Tibial nerve (tissue), 4 donors: ENCODE data around the gene TMEM218. TPM values are rescaled to one million over a fixed set of nuclear protein-coding genes. Genes with fewer than 3 reads are reported as not detected.

Source experiments
- DNase-seq, 2 donors: peaks; one replicate each; pipeline ENCODE4 v3.0.0-alpha.2; 2019; ENCODE audit warnings: low spot score in 2 of 2
- H3K27ac ChIP-seq, 4 donors: fragments of 200-600 bp; sonication (generic) in 3 of 4; one replicate each; pipeline ENCODE4 v1.5.1; 2017 to 2019; ENCODE audit warnings: mild to moderate bottlenecking in 1 of 4
- H3K27me3 ChIP-seq, 2 donors: fragments of 200-600 bp; sonication (generic) in 1 of 2; one replicate each; pipeline versions ENCODE4 v1.5.1 to v1.6.0; 2017 to 2019
- H3K36me3 ChIP-seq, 3 donors: fragments of 200-600 bp; sonication (generic); one replicate each; pipeline ENCODE4 v1.5.1; 2018 to 2019
- H3K4me1 ChIP-seq, 4 donors: fragments of 200-600 bp; sonication (generic) in 3 of 4; one replicate each; pipeline ENCODE4 v1.5.1; 2017 to 2019
- H3K4me3 ChIP-seq, 4 donors: fragments of 200-600 bp; sonication (generic) in 3 of 4; one replicate each; pipeline ENCODE4 v1.5.1; 2017 to 2019; ENCODE audit warnings: mild to moderate bottlenecking in 1 of 4, moderate library complexity in 1 of 4
- H3K9me3 ChIP-seq, 4 donors: fragments of 200-600 bp; sonication (generic) in 3 of 4; one replicate each; pipeline ENCODE4 v1.5.1; 2017 to 2019
- EP300 ChIP-seq, 2 donors: sonication (generic); formaldehyde crosslinking; IDR thresholded peaks; one replicate each; pipeline ENCODE4 v1.6.1; 2017; ENCODE audit warnings: antibody characterized with exemption in 2 of 2, mild to moderate bottlenecking in 1 of 2
- POLR2A ChIP-seq, 2 donors: fragments of 450-650 bp; IDR thresholded peaks; one replicate each; pipeline ENCODE4 v1.6.1; 2017; ENCODE audit warnings: antibody characterized with exemption in 2 of 2, mild to moderate bottlenecking in 2 of 2, moderate library complexity in 2 of 2
- WGBS, 2 donors: methylation state at CpG; one replicate each; pipeline ENCODE4 v1.1.5; 2018; 5-methylcytosine and 5-hydroxymethylcytosine counted together
- total RNA-seq, 4 donors: library from RNA; depleted of rRNA; stranded (reverse); fragments of >200 nt; gene quantifications; one replicate each; pipeline ENCODE4 v1.1.0, GENCODE V29; 2016
- TF ChIP-seq, protein P1 (sequence below), 5 experiments: fragments of 200-600 bp in 3 of 5; fragments of 450-650 bp in 2 of 5; sonication (generic) in 3 of 5; IDR thresholded peaks; one replicate each; pipeline ENCODE4 v1.5.1; 2016 to 2019; ENCODE audit warnings: antibody characterized with exemption in 5 of 5, mild to moderate bottlenecking in 3 of 5, moderate library complexity in 2 of 5

TMEM218 gene
- total RNA-seq, 4 donors from 2014 or later, result 17.2 to 30.6 (median 20.7) TPM

- Histone ChIP-seq H3K9me3 (no peaks in the 10 kb centered on the region), H3K4me3 (no peak overlapping the region), H3K4me1 (peaks cover 0 to 5% (median 0%) of the 10 kb centered on the region in 4 donors), H3K27me3 (no peaks in the 10 kb centered on the region), H3K36me3 (no peaks in the 10 kb centered on the region), H3K27ac (no peak overlapping the region)
- 84 to 90% methylated on average over 6 to 8 of the region's 8 CpGs for WGBS, 2 donors
- DNase-seq, result no peak
- TF ChIP-seq POLR2A (IDR thresholded peaks at IDR 0.05) (no peak), EP300 (IDR thresholded peaks at IDR 0.05) (no peak)
- TF ChIP-seq, protein P1, sequence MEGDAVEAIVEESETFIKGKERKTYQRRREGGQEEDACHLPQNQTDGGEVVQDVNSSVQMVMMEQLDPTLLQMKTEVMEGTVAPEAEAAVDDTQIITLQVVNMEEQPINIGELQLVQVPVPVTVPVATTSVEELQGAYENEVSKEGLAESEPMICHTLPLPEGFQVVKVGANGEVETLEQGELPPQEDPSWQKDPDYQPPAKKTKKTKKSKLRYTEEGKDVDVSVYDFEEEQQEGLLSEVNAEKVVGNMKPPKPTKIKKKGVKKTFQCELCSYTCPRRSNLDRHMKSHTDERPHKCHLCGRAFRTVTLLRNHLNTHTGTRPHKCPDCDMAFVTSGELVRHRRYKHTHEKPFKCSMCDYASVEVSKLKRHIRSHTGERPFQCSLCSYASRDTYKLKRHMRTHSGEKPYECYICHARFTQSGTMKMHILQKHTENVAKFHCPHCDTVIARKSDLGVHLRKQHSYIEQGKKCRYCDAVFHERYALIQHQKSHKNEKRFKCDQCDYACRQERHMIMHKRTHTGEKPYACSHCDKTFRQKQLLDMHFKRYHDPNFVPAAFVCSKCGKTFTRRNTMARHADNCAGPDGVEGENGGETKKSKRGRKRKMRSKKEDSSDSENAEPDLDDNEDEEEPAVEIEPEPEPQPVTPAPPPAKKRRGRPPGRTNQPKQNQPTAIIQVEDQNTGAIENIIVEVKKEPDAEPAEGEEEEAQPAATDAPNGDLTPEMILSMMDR (IDR thresholded peaks at IDR 0.05), result no peak
These were observed 26.6 kb downstream of the TMEM218 start for GRCh38 chr11:125084761-125085231.

- DNase-seq, result no peak
- no peaks in the 10 kb centered on the region for H3K36me3 ChIP-seq
- peaks cover 0 to 7% (median 0%) of the 10 kb centered on the region in 4 donors for H3K4me1 ChIP-seq
- TF ChIP-seq, protein P1 (IDR thresholded peaks at IDR 0.05), result no peak
- no peak overlapping the region for H3K4me3 ChIP-seq
- no peaks in the 10 kb centered on the region for H3K9me3 ChIP-seq
- WGBS, 2 donors, result 77 to 85% methylated on average over 7 to 11 of the region's 11 CpGs
- peak overlapping the region in 1 of 4 donors; percentile 50 for H3K27ac ChIP-seq
- no peaks in the 10 kb centered on the region for H3K27me3 ChIP-seq
These were observed 27.4 kb downstream of the TMEM218 start for GRCh38 chr11:125084057-125084416.

DNA sequence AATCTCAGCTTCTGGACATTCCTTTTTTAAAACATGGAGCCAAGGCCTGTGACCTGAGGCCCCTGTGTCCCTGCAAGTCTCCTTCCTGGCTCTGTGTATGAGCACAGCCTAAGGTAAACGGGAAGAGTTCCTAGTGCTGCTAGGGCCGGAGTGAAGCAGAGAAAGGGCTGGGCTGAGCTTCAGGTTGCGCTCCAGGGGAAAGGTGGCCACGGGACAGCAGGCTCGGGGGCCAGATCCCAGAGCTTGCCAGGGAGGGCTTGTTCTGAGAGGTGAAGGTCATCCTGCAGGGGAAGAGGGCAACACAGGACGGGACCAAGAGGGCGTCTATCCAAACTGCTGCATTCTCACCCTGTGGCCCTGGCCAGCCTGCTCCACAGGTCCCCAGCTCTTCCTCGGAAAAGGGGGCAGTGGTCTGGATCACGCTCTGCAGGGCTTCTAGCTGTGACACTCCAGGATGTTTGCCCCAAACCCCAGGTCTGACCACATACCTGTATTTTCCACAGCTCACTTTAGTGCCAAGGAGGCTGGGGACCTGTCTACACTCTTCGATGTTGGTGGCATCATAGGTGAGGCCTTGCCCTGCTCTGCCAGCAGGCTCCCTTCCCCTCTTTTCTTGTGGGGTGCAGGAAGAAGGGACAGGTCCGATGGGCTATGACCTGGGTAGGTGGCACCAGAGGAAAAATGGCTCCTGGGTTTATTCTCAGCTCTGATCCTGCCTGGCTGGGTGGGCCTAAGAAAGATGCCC, 27.9 kb downstream of the TMEM218 start:
- H3K27ac ChIP-seq, result peak overlapping the region in 1 of 4 donors; percentile 50
- no peaks in the 10 kb centered on the region for H3K27me3 ChIP-seq
- WGBS, 2 donors, result 57 to 69% methylated on average over 11 of the region's 11 CpGs
- H3K9me3 ChIP-seq, result no peaks in the 10 kb centered on the region
- DNase-seq, result no peak
- H3K4me1 ChIP-seq, result peaks cover 0 to 7% (median 0%) of the 10 kb centered on the region in 4 donors
- H3K36me3 ChIP-seq, result no peaks in the 10 kb centered on the region
- TF ChIP-seq POLR2A (IDR thresholded peaks at IDR 0.05), result no peak
- TF ChIP-seq, protein P1 (IDR thresholded peaks at IDR 0.05), result no peak
- TF ChIP-seq EP300 (IDR thresholded peaks at IDR 0.05), result no peak
- H3K4me3 ChIP-seq, result no peak overlapping the region

- Histone ChIP-seq H3K4me3 (no peak overlapping the region), H3K4me1 (peaks cover 0 to 7% (median 0%) of the 10 kb centered on the region in 4 donors), H3K9me3 (no peaks in the 10 kb centered on the region), H3K36me3 (no peaks in the 10 kb centered on the region), H3K27me3 (no peaks in the 10 kb centered on the region), H3K27ac (peak overlapping the region in 1 of 4 donors; percentile 14)
- TF ChIP-seq, protein P1 (IDR thresholded peaks at IDR 0.05), result no peak
- TF ChIP-seq POLR2A (IDR thresholded peaks at IDR 0.05) (no peak), EP300 (IDR thresholded peaks at IDR 0.05) (no peak)
- whole genome bisulfite sequencing, 2 donors, result 42 to 62% methylated on average over 7 to 10 of the region's 10 CpGs
- DNase-seq, result no peak
These were observed 28.7 kb downstream of the TMEM218 start for GRCh38 chr11:125082611-125083311.

DNA sequence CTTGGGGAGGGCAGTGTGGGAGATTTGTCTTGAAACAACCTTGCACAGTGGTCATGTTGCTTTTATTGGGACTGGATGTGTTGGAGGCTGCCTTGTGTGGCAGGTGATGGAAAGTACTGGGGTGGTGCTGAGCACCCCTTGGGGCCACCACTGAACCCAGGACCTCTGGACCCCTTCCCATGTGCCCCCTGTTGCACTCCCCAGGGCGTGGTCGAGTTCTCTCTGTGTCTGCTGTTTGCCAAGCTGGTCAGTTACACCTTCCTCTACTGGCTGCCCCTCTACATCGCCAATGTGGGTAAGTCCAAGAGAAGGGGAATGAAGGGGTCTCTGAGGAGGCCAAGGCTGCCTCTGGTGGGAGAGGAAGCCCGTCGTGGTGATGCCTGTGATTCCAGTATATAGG, 29.4 kb downstream of the TMEM218 start:
- TF ChIP-seq, protein P1 (IDR thresholded peaks at IDR 0.05), result no peak
- no peak for TF ChIP-seq EP300 (IDR thresholded peaks at IDR 0.05)
- TF ChIP-seq POLR2A (IDR thresholded peaks at IDR 0.05), result no peak
- H3K4me1 ChIP-seq, result peaks cover 0 to 7% (median 0%) of the 10 kb centered on the region in 4 donors
- no peak overlapping the region for H3K4me3 ChIP-seq
- WGBS, 2 donors, result 84 to 87% methylated on average over 5 of the region's 5 CpGs
- H3K9me3 ChIP-seq, result no peaks in the 10 kb centered on the region
- no peaks in the 10 kb centered on the region for H3K27me3 ChIP-seq
- DNase-seq, result no peak
- no peaks in the 10 kb centered on the region for H3K36me3 ChIP-seq
- no peak overlapping the region for H3K27ac ChIP-seq
